Keratinocyte (primary cell): ENCODE results near the gene MFAP4. TPM values are rescaled to one million over a fixed set of nuclear protein-coding genes. Genes with fewer than 3 reads are reported as not detected.

Experiments used
- DNase-seq: peaks from one replicate; pipeline ENCODE4 v3.0.0-alpha.2; 2011; ENCODE audit warnings: low read depth, missing footprints, low spot score
- FAIRE-seq: peaks from 2 replicates; lab custom pipeline; 2011; peaks lifted over from hg19 to GRCh38; lab: Jason Lieb, UNC
- H2AFZ ChIP-seq: 2 replicates; pipeline ENCODE4 v1.6.0; 2012; ENCODE audit warnings: low read length, control low read depth, inconsistent platforms; ENCODE audit not compliant: control insufficient read depth
- H3K27ac ChIP-seq: 2 replicates; pipeline ENCODE4 v1.5.1; 2011; ENCODE audit warnings: low read length; ENCODE audit not compliant: control insufficient read depth, insufficient read depth
- H3K27me3 ChIP-seq: 3 replicates; pipeline ENCODE4 v1.6.0; 2011; ENCODE audit warnings: low read length; ENCODE audit not compliant: control insufficient read depth, insufficient read depth; ENCODE audit errors: extremely low read depth
- H3K36me3 ChIP-seq, 2 experiments: 2 replicates in 1 of 2; 3 replicates in 1 of 2; pipeline ENCODE4 v1.5.1; 2011; ENCODE audit warnings: low read length in 2 of 2, mild to moderate bottlenecking in 1 of 2; ENCODE audit not compliant: control insufficient read depth in 2 of 2, insufficient read depth in 2 of 2; ENCODE audit errors: extremely low read depth in 1 of 2
- H3K4me1 ChIP-seq: 3 replicates; pipeline ENCODE4 v1.5.1; 2011; ENCODE audit warnings: low read length; ENCODE audit not compliant: control insufficient read depth, insufficient read depth; ENCODE audit errors: extremely low read depth
- H3K4me2 ChIP-seq: 3 replicates; pipeline ENCODE4 v1.6.0; 2011; ENCODE audit warnings: low read depth, low read length; ENCODE audit not compliant: control insufficient read depth, insufficient read depth; ENCODE audit errors: extremely low read depth
- H3K4me3 ChIP-seq, 3 experiments: fragments of 200-600 bp in 1 of 3; sonication (generic) in 1 of 3; 2 replicates in 2 of 3; 3 replicates in 1 of 3; pipeline ENCODE4 v1.5.1; 2011 to 2016; ENCODE audit warnings: low read length in 3 of 3, mild to moderate bottlenecking in 3 of 3, control low read depth in 2 of 3, inconsistent platforms in 1 of 3, low read depth in 1 of 3, mixed read lengths in 1 of 3, mixed run types in 1 of 3, moderate library complexity in 1 of 3; ENCODE audit not compliant: control insufficient read depth in 2 of 3, insufficient read depth in 2 of 3; ENCODE audit errors: extremely low read depth in 1 of 3
- H3K79me2 ChIP-seq: 2 replicates; pipeline ENCODE4 v1.6.0; 2012; ENCODE audit warnings: low read length; ENCODE audit not compliant: control insufficient read depth, insufficient read depth
- H3K9ac ChIP-seq: 3 replicates; pipeline ENCODE4 v1.6.0; 2011; ENCODE audit warnings: low read length; ENCODE audit not compliant: control insufficient read depth, insufficient read depth; ENCODE audit errors: extremely low read depth
- H3K9me1 ChIP-seq: 3 replicates; pipeline ENCODE4 v1.6.0; 2011; ENCODE audit warnings: low read length; ENCODE audit not compliant: control insufficient read depth, insufficient read depth; ENCODE audit errors: extremely low read depth
- H3K9me3 ChIP-seq: 2 replicates; pipeline ENCODE4 v1.5.1; 2012; ENCODE audit warnings: low read depth, low read length; ENCODE audit not compliant: control insufficient read depth
- H4K20me1 ChIP-seq: 3 replicates; pipeline ENCODE4 v1.6.0; 2011; ENCODE audit warnings: low read length; ENCODE audit not compliant: control insufficient read depth, insufficient read depth; ENCODE audit errors: extremely low read depth
- CTCF ChIP-seq, 3 experiments: IDR thresholded peaks in 1 of 3; conservative IDR thresholded peaks in 1 of 3; optimal IDR thresholded peaks in 1 of 3; 2 replicates in 2 of 3; 3 replicates in 1 of 3; pipeline versions ENCODE3 to v1.5.1; 2011; ENCODE audit warnings: low read length in 3 of 3, mild to moderate bottlenecking in 3 of 3, moderate library complexity in 2 of 3, control low read depth in 1 of 3, inconsistent platforms in 1 of 3; ENCODE audit not compliant: insufficient read depth in 2 of 3; ENCODE audit errors: extremely low read depth in 1 of 3
- EZH2 ChIP-seq: IDR thresholded peaks from one replicate; pipeline ENCODE4 v1.6.1; 2012; ENCODE audit warnings: inconsistent platforms, mild to moderate bottlenecking, low read length, moderate library complexity
- dilution Hi-C: fragments of 300-500 bp; cut with MboI; formaldehyde crosslinking; loops from one replicate; pipeline ENCODE4 v1.7.0; 2020; ENCODE audit warnings: low sequenced_read_pairs; ENCODE audit not compliant: extremely low pct_ligation_motif_present
- polyA plus RNA-seq, 5 experiments: library from polyadenylated mRNA; depleted of rRNA in 3 of 5; stranded (reverse) in 3 of 5; stranded (forward) in 1 of 5; unstranded in 1 of 5; fragments of >200 nt; gene quantifications; 1 replicate in 1 of 5; 2 replicates in 3 of 5; 3 replicates in 1 of 5; pipeline versions ENCODE4 v1.2.1 to v1.2.3, GENCODE V29; 2011 to 2012; ENCODE audit warnings: missing spikeins in 2 of 5, low read depth in 1 of 5, low replicate concordance in 1 of 5

MFAP4 gene
- polyA plus RNA-seq, 1 donor (not counting 4 experiments of a cell fraction or from before 2014, with no cell fraction given) = not detected

GRCh38 chr17:19403021-19403420, 16.0 kb upstream of the MFAP4 start:
- TF ChIP-seq EZH2 (no peak), CTCF (optimal IDR thresholded peaks at IDR 0.05 in 1 of 3, IDR thresholded peaks at IDR 0.05 in 1 of 3, conservative IDR thresholded peaks at IDR 0.05 in 1 of 3; ENCODE audit: extremely low read depth in 1 of 3, insufficient read depth in 2 of 3, low read length in 3 of 3) (no peak)
- Histone ChIP-seq H3K9ac (no peak overlapping the region), H3K9me1 (no peaks in the 10 kb centered on the region), H3K4me2 (no peak overlapping the region), H2AFZ (no peak overlapping the region), H3K4me3 (no peak overlapping the region), H3K27ac (no peak overlapping the region), H3K9me3 (no peaks in the 10 kb centered on the region), H3K27me3 (no peaks in the 10 kb centered on the region), H3K36me3 (no peaks in the 10 kb centered on the region), H3K4me1 (peaks cover 2% of the 10 kb centered on the region), H4K20me1 (no peaks in the 10 kb centered on the region), H3K79me2 (no peaks in the 10 kb centered on the region)
- no peak for DNase-seq
- dilution Hi-C loops = no loop called here
- no peak for FAIRE-seq

GRCh38 chr17:19402171-19402570, 15.2 kb upstream of the MFAP4 start:
- H3K36me3 ChIP-seq = no peaks in the 10 kb centered on the region
- no peak for FAIRE-seq
- no peaks in the 10 kb centered on the region for H3K79me2 ChIP-seq
- no peak overlapping the region for H3K27ac ChIP-seq
- no peak overlapping the region for H3K4me2 ChIP-seq
- H3K9ac ChIP-seq = no peak overlapping the region
- no peaks in the 10 kb centered on the region for H3K27me3 ChIP-seq
- no peak for DNase-seq
- peaks cover 11% of the 10 kb centered on the region for H3K4me1 ChIP-seq
- dilution Hi-C loops = no loop called here
- no peaks in the 10 kb centered on the region for H3K9me1 ChIP-seq
- TF ChIP-seq EZH2 (no peak), CTCF (optimal IDR thresholded peaks at IDR 0.05 in 1 of 3, IDR thresholded peaks at IDR 0.05 in 1 of 3, conservative IDR thresholded peaks at IDR 0.05 in 1 of 3; ENCODE audit: extremely low read depth in 1 of 3, insufficient read depth in 2 of 3, low read length in 3 of 3) (no peak)
- H3K9me3 ChIP-seq = no peaks in the 10 kb centered on the region
- H3K4me3 ChIP-seq = no peak overlapping the region
- no peaks in the 10 kb centered on the region for H4K20me1 ChIP-seq
- no peak overlapping the region for H2AFZ ChIP-seq
